GM19025 (cell line): Measurements from ENCODE around the gene CPM.
A peak's percentile ranks its signal among the peaks of the same experiment; 100 is the strongest.

Experiments
- ATAC-seq: cut with Tn5 transposase; IDR thresholded peaks from one replicate; pipeline ENCODE4 v1.9.1; 2021; ENCODE audit warnings: mild to moderate bottlenecking, low read depth, moderate library complexity; ENCODE audit not compliant: unreplicated experiment

CPM gene

GRCh38 chr12:68957273-68957672 is 24.3 kb upstream of the CPM start:
- no peak for ATAC-seq

- ATAC-seq: no peak
These were observed 23.5 kb upstream of the CPM start for GRCh38 chr12:68956466-68956865.

GRCh38 chr12:68954811-68955210 is 21.8 kb upstream of the CPM start:
- no peak for ATAC-seq

- no peak for ATAC-seq
These were observed 20.6 kb upstream of the CPM start for GRCh38 chr12:68953536-68953935.

GRCh38 chr12:68951652-68952051 is 18.7 kb upstream of the CPM start:
- no peak for ATAC-seq

- ATAC-seq: no peak
These were observed 17.5 kb upstream of the CPM start for GRCh38 chr12:68950511-68950910.

GRCh38 chr12:68945255-68945654 is 12.3 kb upstream of the CPM start:
- no peak for ATAC-seq

- no peak for ATAC-seq
These were observed 11.5 kb upstream of the CPM start for GRCh38 chr12:68944296-68945076.

GRCh38 chr12:68943848-68944247 is 10.9 kb upstream of the CPM start:
- no peak for ATAC-seq

GRCh38 chr12:68940731-68941130 is 7.8 kb upstream of the CPM start:
- ATAC-seq: no peak

GRCh38 chr12:68939505-68939904 is 6.5 kb upstream of the CPM start:
- ATAC-seq: no peak

GRCh38 chr12:68934392-68934791 is 1.4 kb upstream of the CPM start:
- no peak for ATAC-seq

GRCh38 chr12:68932128-68932960 is 627 bp downstream of the CPM start:
- ATAC-seq: peak; percentile 24

GRCh38 chr12:68930178-68930577 is 2.8 kb downstream of the CPM start:
- ATAC-seq: no peak

- ATAC-seq: no peak
These were observed 8.4 kb downstream of the CPM start for GRCh38 chr12:68924546-68924945.

GRCh38 chr12:68919581-68920239 is 13.3 kb downstream of the CPM start:
- no peak for ATAC-seq

- no peak for ATAC-seq
These were observed 14.0 kb downstream of the CPM start for GRCh38 chr12:68918960-68919359.

GRCh38 chr12:68915055-68915454 is 17.9 kb downstream of the CPM start:
- ATAC-seq: no peak

GRCh38 chr12:68913682-68914081 is 19.3 kb downstream of the CPM start:
- ATAC-seq: no peak

GRCh38 chr12:68912916-68913315 is 20.1 kb downstream of the CPM start:
- no peak for ATAC-seq

- ATAC-seq: no peak
These were observed 21.7 kb downstream of the CPM start for GRCh38 chr12:68911197-68911718.
